PFSK-1 (cell line): Measurements from ENCODE around the gene C1QTNF1.

Experiments used
- POLR2AphosphoS5 ChIP-seq: IDR thresholded peaks from 2 replicates; pipeline ENCODE4 v1.6.1; 2012; ENCODE audit warnings: low read depth, mild to moderate bottlenecking, control low read depth, low read length, moderate library complexity
- SIN3A ChIP-seq: IDR thresholded peaks from 2 replicates; pipeline ENCODE4 v1.6.1; 2012; ENCODE audit warnings: mild to moderate bottlenecking, low read length, moderate library complexity, borderline replicate concordance; ENCODE audit not compliant: insufficient read depth
- TAF1 ChIP-seq: IDR thresholded peaks from 2 replicates; pipeline ENCODE4 v1.6.1; 2012; ENCODE audit warnings: low read length, control low read depth, borderline replicate concordance; ENCODE audit not compliant: insufficient read depth
- TF ChIP-seq, protein P1 (sequence below), 2 experiments: IDR thresholded peaks; 2 replicates each; pipeline versions ENCODE4 v1.6.1 to v1.8.0; 2011 to 2012; ENCODE audit warnings: low read depth in 2 of 2, low read length in 2 of 2, control low read depth in 1 of 2, inconsistent platforms in 1 of 2, mild to moderate bottlenecking in 1 of 2, moderate library complexity in 1 of 2; ENCODE audit not compliant: insufficient read depth in 1 of 2

DNA sequence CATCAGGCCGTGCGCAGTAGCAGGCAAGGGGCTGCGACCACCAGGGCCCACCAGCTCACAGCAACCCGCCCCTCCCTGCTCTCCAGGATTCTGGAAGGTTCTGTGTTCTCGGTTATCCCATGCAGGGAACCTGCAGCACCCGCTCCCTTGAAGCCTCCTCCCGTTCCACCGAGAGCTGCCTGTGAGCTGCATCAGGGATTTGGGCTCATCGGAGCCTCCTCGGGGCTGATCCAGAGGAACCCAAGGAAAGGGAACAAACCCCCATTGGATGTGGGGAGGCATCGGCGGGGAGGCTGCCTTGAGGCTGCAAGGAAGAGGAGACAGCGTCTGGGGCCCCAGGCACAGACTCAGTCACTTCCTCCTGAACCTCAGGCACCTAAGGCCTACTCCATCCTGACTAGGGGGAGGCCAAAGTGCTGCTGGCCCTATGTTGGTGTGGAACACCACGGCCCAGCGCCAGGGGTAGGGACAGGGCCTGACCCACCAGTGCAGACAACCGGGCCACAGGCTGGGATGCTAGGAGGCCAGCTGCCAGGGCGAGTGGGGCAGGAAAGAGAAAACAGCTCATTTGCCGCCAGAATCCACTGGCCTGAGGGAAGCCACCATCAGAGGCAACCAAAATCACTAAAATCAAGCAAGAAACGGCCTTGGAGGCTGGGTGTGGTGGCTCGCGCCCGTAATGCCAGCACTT, 29.8 kb upstream of the C1QTNF1 start:
- TF ChIP-seq POLR2AphosphoS5 (no peak), TAF1 (no peak), SIN3A (no peak)
- TF ChIP-seq, protein P1, sequence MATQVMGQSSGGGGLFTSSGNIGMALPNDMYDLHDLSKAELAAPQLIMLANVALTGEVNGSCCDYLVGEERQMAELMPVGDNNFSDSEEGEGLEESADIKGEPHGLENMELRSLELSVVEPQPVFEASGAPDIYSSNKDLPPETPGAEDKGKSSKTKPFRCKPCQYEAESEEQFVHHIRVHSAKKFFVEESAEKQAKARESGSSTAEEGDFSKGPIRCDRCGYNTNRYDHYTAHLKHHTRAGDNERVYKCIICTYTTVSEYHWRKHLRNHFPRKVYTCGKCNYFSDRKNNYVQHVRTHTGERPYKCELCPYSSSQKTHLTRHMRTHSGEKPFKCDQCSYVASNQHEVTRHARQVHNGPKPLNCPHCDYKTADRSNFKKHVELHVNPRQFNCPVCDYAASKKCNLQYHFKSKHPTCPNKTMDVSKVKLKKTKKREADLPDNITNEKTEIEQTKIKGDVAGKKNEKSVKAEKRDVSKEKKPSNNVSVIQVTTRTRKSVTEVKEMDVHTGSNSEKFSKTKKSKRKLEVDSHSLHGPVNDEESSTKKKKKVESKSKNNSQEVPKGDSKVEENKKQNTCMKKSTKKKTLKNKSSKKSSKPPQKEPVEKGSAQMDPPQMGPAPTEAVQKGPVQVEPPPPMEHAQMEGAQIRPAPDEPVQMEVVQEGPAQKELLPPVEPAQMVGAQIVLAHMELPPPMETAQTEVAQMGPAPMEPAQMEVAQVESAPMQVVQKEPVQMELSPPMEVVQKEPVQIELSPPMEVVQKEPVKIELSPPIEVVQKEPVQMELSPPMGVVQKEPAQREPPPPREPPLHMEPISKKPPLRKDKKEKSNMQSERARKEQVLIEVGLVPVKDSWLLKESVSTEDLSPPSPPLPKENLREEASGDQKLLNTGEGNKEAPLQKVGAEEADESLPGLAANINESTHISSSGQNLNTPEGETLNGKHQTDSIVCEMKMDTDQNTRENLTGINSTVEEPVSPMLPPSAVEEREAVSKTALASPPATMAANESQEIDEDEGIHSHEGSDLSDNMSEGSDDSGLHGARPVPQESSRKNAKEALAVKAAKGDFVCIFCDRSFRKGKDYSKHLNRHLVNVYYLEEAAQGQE (IDR thresholded peaks at IDR 0.05; ENCODE audit: insufficient read depth in 1 of 2, low read depth in 2 of 2, low read length in 2 of 2), result no peak
